Measurements from ENCODE around the gene PKP1.

PKP1 gene

DNA sequence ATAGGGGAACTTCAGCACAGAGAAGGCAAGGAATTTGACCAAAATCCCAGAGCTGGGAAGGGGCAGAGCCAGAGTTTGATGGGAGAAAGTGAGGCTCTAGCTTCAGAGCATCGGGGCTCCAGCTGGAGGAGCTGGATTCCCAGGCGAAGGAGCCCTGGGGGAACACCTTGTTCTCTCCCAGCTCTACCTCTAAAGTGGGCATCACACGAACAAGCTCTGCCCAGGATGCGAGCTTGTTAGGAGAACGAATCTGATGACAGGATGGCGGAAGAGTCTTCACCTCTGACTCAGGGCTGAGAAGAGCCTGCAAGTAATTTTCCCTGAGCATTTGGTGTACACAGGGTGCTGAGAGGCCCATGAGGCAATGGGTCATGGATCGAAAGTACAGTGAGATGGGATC lies 72.2 kb downstream of the PKP1 start:
- DNase-seq = no peak

DNA sequence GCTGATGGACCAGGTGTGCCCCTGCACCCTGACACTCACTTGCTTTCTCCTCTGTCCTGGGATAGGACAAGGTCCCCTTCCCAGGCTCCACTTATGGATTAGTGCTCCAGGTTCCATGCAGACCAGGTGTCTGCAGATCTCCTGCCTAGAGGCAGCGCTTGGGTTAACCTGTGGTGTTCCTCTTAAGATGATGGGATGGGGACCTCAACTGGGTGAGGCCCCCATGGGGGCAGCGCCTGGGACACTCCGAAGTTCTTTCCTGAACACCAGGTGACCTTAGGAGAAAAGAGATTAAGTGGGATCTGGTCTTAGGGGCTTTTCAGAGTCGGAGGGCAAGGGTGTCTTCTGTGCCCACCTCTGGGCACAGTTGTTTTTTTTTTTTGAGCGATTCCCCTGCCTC lies 72.9 kb downstream of the PKP1 start:
- DNase-seq = no peak

DNA sequence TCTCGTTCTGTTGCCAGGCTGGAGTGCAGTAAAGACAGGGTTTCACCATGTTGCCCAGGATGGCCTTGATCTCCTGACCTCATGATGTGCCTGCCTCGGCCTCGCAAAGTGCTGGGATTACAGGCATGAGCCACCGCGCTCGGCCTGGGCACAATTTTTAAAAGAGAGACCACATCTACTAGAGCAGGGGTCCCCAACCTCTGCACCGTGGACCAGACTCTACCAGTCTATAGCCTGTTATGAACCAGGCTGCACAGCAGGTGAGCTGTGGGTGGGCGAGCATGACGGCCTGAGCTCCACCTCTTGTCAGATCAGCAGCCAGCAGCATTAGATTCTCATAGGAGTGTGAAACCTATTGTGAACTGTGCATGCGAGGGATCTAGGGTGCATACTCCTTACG lies 73.4 kb downstream of the PKP1 start:
- DNase-seq = no peak

DNA sequence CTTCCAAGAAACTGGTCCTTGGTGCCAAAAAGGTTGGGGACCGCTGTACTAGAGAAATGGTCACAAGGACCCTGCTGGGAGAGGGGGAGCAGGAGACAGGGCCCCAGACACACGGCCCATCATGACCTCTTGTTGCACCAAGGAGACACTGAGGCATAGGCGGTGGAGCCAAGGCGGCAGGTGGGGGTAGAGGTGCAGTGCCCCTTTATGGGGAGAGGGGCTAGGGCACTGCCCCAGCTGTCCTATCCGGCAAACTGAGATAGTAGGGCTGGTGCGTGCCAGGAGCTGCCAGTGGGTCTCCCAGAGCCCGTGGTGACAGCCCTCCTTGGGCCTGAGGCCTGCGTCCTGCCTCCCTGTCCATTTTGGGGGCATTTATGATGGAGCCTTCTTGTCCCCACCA lies 73.9 kb downstream of the PKP1 start:
- no peak for DNase-seq

DNA sequence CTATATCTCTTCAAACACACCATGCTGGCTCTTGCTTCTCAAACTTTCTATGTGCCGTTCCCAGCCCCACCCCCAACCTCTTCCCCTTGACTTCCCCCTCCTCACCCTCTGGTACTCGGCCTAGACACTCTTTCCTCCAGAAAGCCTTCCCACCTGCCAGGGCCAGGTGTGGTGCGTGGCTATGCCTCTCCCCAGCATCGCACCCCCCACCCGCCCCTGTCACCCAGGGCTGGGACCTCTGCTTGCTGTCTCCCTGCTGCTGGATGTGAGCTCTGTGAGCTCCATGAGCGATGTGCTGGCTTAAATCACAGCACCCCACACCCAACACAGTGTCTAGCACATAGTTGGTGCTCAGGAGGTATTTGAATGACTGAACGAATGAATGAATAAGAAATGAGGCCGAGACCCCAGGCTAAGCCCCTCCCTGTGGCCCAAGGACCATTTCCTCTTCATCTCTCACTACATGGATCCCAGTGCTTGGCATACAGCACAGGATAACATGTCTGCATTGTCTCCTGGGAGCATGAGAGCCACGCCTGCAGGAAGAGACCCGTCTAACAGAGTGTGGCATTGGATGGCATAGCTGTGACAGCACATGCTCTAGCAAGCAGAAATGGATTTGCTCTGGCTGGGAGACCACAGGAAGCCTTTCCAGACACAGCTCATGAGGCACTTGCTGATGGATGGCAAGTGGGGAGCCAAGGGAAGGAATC lies 74.5 kb downstream of the PKP1 start:
- DNase-seq = no peak

DNA sequence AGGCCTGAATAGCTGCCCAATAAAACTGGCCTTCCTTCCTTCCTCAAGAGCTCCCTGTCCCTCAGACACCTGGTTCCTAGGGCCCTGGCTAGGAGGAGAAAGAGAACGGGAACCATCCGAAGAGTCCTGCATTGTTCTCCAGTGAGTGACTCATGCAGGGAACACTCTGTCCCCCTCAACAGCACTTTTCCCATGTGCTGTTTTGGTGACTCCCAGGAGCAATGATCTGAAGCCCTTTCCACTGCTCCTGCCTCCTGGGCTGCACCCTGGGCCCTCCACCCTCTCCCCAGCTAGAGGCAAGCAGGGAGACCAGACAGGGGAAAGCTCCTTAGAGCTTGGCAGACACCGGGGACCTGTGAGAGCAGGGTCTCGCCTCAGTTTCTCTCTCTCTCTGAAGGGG lies 75.3 kb downstream of the PKP1 start:
- DNase-seq = no peak

DNA sequence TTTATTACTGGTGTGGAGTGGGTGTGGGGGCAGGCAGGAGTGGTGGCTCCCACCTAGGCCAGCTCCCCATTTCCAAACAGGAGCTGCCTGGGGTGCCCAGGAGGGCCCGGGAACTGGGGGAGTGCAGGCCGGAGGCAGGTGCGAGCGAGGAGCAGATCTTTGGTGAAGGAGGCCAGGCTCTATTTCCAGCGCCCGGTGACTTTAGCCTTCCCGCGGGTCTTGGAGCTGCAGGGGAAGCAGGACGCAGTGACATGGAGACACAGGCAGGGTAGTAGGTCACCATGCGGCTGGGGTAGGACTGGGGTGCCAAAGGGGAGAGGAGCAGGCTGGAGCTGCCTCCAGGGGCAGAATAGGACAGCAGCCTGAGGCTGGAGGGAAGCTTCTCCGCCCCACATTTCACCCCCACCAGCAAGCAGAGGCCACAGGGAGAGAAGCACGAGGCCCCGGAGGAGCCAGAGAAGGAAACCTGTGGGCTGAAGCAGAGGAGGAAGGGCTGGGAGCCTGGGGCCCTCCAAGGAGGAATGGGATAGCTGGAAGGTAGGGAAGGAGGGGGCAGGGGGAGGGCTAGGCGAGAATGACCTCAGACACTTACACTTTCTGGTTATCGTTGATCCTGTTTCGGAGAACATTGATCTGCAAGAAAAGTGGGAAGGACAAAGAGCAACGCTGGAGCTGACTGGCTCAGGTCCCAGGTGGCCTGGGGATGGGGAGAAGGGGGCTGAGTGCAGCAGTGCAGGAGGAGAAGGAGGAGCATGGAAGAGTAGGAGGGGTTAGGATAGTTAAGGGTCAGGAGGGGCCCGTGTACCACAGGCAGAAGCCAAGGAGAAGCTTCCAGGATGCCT lies 75.9 kb downstream of the PKP1 start:
- no peak for DNase-seq

DNA sequence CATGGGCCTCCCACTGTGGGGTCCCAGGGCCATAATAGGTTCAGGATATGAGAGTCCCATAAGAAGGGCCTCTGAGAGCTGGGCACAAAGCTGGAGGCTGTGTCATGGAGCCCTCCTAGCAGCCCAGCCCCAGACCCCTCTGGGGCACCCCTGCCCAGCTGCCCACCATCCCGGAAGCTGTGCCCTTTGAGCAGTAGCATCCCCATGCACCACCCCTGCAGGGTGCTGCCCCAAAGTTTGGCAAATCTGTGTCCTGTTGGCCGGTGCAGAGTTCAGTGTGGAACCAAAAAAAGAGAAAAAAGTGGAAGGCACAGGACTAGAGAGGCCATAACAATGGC lies 76.5 kb downstream of the PKP1 start:
- no peak for DNase-seq

DNA sequence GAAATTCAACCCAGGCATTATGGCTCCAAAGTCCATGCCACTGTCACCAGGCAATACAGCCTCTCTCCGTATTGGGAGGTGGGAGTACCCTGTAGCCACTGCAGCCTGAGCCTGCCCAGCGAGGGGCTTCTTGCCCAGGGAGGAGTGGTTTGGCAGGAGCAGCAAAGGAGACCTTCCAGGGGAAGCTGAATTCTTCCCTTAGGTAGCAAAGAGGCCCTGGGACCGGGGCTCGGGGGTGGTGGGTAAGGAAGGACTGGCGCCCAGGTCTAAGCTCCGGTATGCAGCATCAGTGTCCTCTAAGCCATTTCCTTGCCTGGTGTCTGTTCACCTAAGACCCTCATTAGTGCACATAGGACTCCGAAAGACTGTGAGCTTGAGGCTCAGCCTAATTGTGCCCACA lies 77.2 kb downstream of the PKP1 start:
- DNase-seq = no peak

DNA sequence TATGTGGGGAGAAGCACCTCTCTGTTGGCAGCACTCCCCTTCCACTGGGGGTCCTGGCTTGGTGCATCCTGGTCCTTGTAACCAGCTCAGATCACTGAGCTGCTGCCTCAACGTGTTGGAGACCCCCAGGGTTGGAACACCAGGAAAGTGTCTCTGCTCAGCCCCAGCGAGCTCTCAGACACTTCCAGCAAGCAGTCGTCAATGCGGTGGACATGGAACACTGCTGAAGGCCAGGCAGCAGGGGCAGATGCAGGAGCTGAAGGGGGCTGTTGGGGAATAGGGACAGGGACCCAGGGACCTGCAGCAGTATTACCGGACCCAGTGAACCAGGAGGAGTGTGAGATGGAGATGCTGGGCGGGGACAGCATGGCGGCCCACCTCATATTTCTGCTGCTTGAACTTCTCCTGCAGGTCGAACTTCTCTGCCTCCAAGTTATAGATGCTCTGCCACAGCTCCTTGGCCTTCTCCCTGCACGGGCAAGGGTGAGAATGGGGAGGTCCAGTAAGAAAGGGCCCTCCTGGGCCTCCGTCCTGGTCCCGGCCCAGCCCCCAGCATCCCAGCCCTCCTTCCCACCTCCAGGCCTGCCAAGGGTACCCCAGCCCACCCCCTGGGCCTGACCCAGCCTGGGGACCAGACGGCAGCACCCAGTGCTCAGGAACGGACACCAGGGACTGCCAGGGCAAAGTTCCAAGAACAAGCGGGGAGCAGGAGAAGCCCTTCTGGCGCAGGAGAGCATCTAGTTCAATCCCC lies 77.8 kb downstream of the PKP1 start:
- no peak for DNase-seq

DNA sequence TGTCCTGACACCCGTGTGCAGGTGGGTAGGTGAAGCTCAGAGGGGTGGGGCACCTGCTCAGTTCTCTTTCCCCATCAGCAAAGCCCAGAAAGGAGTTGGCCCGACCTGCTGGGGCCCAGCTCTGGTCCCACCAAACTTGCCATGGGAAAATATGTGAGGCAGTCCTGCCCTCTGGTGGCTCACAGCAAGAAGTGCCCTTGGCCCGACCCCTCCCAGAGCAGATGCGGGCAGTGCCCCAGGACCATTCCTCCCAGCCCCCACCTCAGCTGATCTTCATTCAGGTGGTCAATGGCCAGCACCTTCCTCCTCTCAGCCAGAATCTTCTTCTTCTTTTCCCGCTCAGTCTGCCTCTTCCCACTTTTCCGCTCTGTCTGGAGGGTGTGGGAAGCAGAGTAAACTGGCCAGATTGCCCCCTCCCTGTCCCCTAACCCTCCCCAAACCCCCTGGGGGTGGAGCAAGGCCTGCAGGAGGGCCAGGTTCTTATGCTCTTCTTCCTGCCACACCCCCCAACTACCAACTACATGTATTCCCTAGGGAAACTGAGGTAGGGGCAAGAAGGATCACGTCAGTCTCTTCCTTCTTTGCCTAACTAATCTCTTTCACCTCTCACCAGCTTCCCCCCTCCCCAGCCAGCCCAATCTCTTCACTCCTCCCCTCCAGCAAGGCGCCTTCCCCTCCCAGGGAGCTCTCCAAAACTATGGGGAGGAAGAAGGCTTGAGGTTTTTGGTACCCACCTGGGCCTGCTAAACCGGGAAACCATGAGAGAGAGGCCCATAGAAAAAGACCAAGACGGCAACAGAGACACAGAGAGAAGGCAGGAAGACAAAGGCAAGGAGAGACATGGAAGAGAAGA lies 78.6 kb downstream of the PKP1 start:
- peak; percentile 26 to 46 for DNase-seq

DNA sequence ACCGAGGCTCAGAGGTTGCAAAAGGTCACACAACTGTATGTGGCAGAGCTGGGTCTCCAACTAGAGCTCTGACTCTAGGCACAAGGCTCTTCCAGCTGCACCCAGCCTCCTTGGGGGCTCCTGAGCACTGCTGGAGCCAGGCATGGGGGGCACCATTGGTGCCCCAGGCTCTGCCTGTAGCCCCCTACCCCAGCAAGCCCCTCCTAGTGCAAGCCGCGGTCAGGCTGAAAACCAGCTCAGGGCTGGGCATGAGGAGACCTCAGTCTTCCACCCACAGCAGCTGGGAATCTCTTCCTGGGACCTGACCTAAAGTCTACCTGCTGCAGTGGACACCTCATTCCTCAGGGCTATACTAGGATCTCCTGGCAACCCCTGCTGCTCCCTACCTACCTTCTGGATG lies 79.6 kb downstream of the PKP1 start:
- DNase-seq = no peak

DNA sequence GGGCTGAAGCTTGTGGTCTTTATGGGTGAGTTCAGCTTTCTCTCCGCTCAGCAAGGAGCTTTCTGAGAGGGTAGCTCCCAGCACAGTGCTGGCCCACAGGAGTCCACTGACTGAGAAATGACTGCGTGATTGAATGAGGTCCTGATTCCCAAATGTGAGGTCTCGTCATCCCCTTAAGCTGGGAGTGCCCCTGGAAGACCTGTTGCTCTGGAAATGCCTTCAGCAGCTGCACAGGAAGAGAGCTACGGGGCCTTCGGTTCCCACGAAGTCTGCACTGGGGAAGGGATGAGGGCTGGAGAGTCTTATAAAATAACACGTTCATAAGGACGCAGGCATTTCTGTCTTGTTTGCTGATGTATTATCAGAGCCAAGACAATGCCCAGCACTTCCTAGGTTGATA lies 80.2 kb downstream of the PKP1 start:
- DNase-seq = no peak

DNA sequence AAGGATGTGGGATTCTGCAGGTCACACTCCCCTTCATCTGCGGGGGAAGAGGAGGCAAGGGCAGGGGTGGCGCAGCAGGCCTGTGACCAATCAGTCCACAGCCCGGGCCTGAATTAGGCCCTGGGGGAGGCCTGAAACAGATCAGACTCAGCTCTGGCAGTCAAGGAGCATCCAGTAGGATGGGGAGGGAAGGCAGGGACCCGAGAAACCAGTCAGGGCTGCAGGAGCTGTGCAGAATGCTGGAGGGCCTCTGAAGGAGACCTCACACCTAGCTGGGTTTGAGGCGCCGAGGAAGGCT lies 81.5 kb downstream of the PKP1 start:
- DNase-seq = no peak

DNA sequence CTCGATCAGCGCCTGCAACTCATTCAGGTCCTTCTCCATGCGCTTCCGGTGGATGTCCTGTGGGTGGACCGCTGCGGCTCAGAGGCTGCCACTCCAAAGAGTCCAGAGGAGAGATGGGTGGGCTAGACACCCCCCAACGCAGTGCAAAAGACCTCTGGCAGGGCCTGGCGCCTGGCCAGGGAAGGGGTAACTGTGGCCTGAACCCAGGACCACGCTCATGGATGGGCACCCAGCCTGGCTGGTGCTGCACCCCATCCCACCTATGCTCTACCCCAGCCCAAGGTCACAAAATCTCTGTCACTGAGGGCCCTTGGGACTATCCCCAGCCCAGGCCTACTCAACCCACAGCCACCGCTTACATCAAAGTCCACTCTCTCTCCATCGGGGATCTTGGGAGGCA lies 81.9 kb downstream of the PKP1 start:
- DNase-seq = no peak

DNA sequence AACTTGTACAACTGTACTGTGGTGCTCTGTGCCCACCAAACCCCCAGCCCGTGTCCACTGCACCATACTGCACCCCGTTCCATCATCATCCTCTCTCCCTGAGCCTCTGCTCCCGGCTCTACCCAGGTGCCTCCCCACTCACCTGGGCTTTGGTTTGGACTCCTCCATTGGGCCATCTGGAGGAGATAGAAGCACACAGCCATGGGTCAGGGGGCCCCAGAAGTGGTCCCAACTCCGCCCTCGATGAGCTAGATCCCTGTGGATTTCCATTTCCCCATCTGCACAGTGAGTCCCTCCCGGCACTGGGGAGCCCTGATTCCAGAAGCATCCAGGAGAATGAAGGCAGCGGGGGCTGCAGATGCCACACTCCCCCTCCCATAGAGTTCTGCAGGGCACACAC lies 83.4 kb downstream of the PKP1 start:
- DNase-seq = no peak

DNA sequence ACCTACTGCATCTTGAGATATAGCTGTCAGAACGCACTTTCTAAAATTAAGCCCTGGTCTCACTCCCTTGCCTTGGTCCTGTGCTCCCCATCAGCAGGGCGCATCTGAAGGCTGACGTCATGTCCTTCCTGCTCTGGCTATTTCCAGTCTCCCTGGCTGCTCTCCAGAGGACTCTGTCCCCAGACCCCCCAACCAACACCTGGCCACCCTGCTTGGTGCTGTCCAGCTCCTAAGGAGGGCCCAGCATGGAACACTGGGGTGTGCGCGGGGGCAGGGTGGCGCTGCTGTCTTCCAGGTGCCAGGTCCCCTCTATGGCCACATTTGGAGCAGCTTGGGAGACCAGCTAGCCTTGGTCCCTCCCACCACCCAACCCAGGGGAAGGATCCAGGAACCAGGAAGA lies 85.9 kb downstream of the PKP1 start:
- DNase-seq = no peak

DNA sequence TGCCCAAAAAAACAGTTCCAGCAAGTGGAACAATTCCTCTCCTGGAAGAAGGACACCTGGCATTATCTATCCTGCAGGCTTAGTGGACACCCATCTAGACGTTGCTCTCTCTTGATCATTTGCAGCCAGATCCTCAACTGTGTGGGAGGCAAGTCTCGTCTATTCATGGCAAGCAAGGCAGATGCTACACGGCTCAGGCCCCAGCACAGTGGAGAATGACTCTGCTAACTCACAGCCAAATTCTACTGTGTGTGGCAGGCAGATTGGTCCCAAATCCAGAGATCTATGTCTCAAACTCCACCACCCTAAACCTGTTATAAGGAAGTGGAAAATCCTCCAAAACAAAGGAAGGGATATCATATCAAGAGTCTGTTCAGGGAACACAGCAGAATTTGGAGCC lies 87.2 kb downstream of the PKP1 start:
- no peak for DNase-seq

DNA sequence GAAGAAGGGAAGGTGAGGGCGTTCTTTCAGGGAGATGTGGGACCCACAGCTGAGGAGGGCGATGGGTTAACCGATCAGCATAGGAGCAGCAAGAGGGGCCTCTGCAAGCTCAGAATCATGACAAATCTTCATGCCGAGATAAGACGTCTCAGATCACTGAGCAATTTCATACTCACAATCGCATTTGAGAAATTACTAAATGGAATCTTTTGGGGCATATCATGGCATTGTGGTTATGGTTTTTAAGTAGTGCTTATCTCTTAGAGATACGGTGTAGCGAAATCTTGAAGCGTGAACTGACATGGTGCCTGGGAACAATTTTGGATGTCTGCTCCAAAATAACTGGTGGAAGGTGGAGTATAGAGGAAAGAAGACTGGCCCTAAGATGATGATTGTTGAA lies 88.0 kb downstream of the PKP1 start:
- DNase-seq = no peak

DNA sequence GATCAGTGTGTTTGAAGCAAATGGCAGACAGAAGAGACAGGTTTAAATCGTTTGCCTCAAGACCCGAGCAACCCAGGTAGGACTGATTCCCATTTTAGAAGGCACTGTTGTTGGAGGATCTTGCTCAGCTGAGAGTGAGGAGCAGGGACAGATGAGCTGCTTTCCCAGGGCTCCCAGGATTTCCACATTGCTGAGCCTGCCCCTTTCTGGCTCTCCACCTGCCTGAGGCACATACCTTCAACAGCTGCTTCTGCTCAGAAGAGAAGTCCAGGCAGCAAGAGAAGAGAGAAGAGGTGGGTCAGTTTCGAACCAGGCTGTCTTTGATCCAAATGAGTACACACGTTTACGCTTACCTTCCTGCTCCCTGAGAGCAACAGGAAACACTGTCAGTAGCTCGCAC lies 88.5 kb downstream of the PKP1 start:
- no peak for DNase-seq

DNA sequence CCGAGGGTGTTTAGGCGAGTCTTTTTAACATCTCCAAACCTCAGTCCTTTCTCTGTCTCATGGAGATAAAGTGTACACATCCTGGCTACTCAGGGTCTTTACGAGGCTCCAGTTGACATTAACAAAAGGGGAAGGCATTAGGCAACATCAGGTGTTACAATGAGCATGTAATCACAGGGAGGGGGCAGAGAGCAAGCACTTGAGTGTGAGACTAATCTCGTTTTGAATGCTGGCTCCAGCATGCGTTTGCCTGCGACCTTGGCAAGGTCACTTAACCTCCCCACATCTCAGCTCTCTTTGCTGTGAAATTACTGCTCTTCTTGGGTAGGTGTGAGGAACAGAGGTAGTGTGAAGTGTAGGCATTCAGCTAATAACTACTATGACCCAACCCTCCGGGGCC lies 91.1 kb downstream of the PKP1 start:
- DNase-seq = no peak

DNA sequence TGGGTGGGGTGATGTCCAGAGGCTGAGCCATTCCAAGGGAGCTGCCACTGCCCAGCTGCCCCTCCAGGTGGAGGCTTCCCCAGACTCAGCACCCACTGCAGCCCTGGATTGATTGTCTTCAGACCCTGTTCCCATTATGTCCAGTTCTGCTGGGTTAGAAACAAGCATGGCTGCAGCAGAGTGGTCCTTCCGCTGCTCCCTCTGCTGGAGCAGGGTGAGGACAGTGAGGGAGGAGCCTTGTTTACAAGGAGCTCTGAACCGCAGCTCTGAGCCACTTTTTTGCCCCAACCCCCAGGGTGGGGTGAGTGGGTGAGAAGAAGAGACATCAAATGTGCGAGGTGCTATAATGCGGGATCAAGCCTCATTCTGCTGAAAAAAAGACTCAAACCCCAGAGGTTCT lies 91.9 kb downstream of the PKP1 start:
- DNase-seq = no peak

DNA sequence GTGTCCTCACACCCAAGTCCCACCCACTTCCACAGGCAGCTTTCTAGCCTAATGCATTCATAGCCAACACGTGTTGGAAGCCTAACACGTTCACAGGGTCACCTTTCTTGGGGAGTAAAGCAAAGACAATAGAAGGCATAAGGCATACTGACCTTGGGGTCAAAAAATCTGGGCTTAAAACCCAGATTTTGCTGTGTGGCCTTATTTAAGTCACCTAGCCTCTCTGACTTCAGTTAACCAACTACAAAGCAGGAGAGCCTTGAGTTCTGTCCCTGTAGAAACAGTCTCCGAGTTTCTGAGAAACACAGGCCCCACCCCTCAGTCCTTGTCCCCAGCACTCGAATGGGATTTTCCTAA lies 92.8 kb downstream of the PKP1 start:
- DNase-seq = no peak
